Fibroblast of villous mesenchyme (primary cell): ENCODE results near the gene RAD51. TPM values are rescaled to one million over a fixed set of nuclear protein-coding genes. Genes with fewer than 3 reads are reported as not detected.
"Not testable (repeated sequence)": the region's sequence is repeated elsewhere in the genome, so short reads cannot be mapped to it uniquely, and the experiment has no call there.

ENCODE experiments used
- DNase-seq: peaks from one replicate; pipeline ENCODE4 v3.0.0-alpha.2; 2010; ENCODE audit warnings: low read depth
- H3K4me3 ChIP-seq: 2 replicates; pipeline ENCODE4 v1.5.1; 2011; ENCODE audit warnings: low read depth, mild to moderate bottlenecking, low read length
- total RNA-seq: library from RNA; depleted of rRNA; stranded (reverse); fragments of >200 nt; gene quantifications from 2 replicates; pipeline ENCODE4 v1.2.3, GENCODE V29; 2012
- TF ChIP-seq, protein P1 (sequence below): IDR thresholded peaks from 2 replicates; pipeline ENCODE4 v1.5.1; 2012; ENCODE audit warnings: low read depth, mild to moderate bottlenecking, low read length; ENCODE audit not compliant: insufficient read depth

Gene RAD51
- 3.5 and 4.2 TPM in 2 replicates for total RNA-seq

DNA sequence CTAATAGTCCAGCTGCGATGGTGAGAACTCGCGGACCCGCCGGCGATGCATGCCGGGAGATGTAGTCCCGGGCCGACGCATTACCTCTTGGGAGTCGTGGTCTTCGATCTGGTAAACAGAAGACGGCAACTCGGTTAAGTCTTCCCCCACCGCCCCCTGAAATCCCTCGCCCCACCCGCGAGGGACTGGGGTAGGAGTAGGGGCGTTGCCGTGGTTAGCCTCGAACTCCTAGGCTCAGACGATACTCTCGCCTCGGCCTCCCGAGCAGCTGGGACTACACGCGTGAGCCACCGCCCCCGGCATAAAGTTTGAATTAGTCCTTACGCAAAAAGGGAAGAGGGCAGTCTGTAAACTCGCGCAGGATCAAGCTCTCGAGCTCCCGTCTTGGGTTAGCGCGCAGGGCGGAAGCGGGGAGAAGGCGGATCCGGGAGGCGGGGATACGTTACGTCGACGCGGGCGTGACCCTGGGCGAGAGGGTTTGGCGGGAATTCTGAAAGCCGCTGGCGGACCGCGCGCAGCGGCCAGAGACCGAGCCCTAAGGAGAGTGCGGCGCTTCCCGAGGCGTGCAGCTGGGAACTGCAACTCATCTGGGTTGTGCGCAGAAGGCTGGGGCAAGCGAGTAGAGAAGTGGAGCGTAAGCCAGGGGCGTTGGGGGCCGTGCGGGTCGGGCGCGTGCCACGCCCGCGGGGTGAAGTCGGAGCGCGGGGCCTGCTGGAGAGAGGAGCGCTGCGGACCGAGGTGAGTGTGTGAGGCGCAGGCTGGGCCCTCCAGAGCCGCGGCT, at the start of gene RAD51:
Gene RAD51, plus strand, starts transcription at position 487 of the 781 bp plus-strand sequence. CDS start 3,585 bp downstream, outside the sequence.
- TF ChIP-seq, protein P1, sequence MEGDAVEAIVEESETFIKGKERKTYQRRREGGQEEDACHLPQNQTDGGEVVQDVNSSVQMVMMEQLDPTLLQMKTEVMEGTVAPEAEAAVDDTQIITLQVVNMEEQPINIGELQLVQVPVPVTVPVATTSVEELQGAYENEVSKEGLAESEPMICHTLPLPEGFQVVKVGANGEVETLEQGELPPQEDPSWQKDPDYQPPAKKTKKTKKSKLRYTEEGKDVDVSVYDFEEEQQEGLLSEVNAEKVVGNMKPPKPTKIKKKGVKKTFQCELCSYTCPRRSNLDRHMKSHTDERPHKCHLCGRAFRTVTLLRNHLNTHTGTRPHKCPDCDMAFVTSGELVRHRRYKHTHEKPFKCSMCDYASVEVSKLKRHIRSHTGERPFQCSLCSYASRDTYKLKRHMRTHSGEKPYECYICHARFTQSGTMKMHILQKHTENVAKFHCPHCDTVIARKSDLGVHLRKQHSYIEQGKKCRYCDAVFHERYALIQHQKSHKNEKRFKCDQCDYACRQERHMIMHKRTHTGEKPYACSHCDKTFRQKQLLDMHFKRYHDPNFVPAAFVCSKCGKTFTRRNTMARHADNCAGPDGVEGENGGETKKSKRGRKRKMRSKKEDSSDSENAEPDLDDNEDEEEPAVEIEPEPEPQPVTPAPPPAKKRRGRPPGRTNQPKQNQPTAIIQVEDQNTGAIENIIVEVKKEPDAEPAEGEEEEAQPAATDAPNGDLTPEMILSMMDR = no peak
- DNase-seq = peak; percentile 95
- H3K4me3 ChIP-seq = peak within 1 kb of the TSS; percentile 97

DNA sequence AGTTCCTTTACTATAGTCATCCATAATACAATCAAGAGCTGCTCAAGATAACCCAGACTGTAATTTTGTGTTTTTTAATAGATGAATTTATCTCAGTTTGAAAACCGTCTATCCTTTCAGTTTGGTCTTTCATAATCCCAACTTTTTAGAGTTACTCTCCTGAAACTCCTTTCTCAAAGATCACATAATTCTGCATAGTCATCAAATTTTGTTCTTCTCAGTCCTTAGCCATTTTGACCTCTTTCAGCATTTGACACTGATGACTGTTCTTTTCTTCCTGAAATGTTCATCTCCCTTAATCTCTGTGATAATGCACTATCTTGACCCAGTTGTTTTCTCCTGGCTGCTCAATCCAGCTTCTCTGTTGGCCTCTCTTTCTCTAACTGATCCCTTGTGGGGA, 47.5 kb upstream of the RAD51 start:
- DNase-seq = no peak
- TF ChIP-seq, protein P1 = no peak
- H3K4me3 ChIP-seq = no peak overlapping the region

GRCh38 chr15:40650479-40650878, 44.5 kb upstream of the RAD51 start:
- H3K4me3 ChIP-seq = no peak overlapping the region
- TF ChIP-seq, protein P1 = no peak

DNA sequence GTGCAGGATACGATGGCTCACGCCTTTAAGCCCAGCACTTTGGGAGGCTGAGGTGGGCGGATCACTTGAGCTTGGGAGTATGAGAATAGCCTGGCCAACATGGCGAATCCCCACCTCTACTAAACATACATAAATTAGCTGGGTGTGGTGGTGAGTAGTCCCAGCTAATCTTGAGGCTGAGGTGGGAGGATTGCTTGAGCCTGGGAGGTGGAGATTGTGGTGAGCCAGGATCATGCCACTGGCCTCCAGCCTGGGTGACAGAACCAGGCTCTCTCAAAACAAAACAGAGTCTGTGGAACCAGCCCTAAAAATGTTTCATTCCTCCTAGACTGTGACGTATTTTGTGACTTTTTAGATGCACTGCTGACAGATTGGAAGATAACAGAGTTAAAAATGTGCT, 34.3 kb upstream of the RAD51 start:
- DNase-seq = peak; percentile 3
- no peak overlapping the region for H3K4me3 ChIP-seq
- TF ChIP-seq, protein P1 = no peak

More at GRCh38 chr15:40650479-40650878, 44.5 kb upstream of the RAD51 start:
- no peak for DNase-seq

DNA sequence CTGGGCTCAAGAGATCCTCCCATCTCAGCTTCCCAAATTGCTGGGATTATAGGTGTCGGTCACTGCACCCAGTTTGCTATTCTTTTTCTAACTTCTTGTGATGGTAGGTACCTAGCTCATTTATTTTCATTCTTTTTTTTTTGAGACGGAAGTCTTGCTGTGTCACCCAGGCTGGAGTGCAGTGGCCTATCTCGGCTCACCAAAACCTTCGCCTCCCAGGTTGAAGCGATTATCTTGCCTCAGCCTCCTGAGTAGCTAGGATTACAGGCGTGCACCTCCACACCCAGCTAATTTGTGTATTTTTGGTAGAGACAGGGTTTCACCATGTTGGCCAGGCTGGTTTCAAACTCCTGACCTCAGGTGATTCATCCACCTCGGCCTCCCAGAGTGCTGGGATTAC, 30.1 kb upstream of the RAD51 start:
- no peak overlapping the region for H3K4me3 ChIP-seq
- TF ChIP-seq, protein P1 = no peak
- no peak for DNase-seq

DNA sequence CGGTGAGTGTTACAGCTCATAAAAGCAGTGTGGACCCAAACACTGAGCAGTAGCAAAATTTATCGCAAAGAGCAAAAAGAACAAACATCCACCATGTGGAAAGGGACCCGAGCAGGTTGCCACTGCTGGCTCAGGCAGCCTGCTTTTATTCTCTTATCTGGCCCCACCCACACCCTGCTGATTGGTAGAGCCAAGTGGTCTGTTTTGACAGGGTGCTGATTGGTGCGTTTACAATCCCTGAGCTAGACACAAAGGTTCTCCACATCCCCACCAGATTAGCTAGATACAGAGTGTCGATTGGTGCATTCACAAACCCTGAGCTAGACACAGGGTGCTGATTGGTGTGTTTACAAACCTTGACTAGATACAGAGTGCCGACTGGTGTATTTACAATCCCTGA, 18.7 kb upstream of the RAD51 start:
- DNase-seq, H3K4me3 ChIP-seq: not testable (repeated sequence)

GRCh38 chr15:40676906-40677305, 18.1 kb upstream of the RAD51 start:
- not testable (repeated sequence) for H3K4me3 ChIP-seq, DNase-seq

DNA sequence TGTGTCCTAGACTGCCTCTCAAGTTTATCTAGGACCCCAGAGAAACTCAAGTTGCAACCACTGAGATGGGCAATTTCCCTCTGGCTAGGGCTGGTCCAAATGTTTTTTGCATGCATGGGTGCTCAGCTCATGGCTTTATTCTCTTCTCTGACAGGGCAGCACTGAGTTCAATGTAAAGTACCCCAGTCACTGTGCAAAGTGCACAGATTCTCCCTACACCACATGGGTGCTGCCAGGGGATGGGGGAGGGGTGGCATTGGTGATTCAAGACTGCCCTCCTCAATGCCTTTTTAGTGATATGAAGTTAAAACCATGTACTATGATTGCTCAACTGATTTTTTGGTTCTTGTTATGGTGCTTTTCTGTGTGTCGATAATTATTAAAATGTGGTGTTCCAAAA, 14.8 kb upstream of the RAD51 start:
- no peak overlapping the region for H3K4me3 ChIP-seq
- DNase-seq = no peak
- TF ChIP-seq, protein P1 = no peak

DNA sequence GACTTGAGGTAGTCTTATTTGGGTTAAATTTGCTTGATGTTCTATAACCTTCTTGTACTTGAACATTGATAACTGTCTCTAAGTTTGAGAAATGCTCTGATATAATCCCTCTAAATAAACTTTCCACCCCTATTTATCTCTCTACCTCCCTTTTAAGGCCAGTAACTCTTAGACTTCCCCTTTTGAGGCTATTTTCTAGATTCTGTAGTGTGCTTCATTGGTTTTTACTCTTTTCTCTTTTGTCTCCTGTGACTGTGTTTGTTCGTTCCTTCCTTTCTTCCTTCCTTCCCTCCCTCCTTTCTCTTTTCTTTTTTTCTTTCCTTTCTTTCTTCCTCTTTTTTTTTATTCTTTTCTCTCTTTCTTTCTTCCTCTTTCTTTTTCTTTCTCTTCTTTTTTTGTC, 14.0 kb upstream of the RAD51 start:
- H3K4me3 ChIP-seq, DNase-seq: not testable (repeated sequence)
